C4-2B (cell line): ENCODE results near the gene ADSS2.

ENCODE experiments used
- H3K27ac ChIP-seq: fragments of 450-650 bp; 2 replicates; pipeline ENCODE4 v1.5.1; 2017
- ZFX ChIP-seq: fragments of 450-650 bp; IDR thresholded peaks from 2 replicates; pipeline ENCODE4 v1.6.1; 2017
- TF ChIP-seq, protein P1 (sequence below): fragments of 450-650 bp; conservative IDR thresholded peaks from 2 replicates; pipeline ENCODE4 v1.5.1; 2017; ENCODE audit warnings: mild to moderate bottlenecking

The ADSS2 gene

DNA sequence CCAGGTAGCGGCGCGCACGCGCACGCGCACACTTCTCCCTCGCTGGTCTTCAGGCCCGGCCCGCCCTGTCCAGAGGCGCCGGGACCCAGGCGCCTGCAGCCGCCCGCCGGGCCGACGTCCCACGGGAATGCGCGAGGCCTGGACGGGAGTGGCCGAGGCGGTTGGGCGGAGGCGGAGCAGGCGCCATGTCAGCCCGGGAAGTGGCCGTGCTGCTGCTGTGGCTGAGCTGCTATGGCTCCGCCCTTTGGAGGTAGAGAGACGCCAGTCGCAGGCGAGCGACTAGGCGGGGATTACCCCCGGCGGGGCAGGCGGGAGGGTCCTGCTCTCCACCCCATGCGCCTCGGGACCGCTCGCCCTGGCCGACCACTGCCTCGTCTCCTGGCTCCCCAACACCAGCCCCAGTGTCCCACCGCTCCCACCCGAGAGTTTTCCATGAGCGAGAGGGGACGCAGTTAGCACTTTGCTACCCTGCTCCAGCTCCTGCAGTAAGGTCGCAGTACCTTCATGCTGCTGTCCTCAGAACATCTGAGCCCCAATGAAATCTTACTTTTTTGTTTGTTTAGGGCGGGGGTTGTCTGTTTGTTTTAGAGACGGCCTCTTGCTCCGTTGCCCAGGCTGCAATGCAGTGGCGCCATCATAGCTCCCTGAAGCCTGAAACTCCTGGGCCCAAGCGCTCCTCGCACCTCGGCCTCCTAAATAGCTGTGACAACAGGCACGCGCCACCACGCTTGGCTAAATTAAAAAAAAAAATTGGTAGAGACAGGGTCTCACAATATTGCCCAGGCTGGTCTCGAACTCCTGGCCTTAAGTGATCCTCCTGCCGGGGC is 9.7 kb upstream of the ADSS2 start, which contains the start of gene CATSPERE:
CATSPERE (plus strand) TSS at position 29 of the 827 bp plus-strand sequence; CDS start at position 186, 157 bp downstream.
- TF ChIP-seq, protein P1, sequence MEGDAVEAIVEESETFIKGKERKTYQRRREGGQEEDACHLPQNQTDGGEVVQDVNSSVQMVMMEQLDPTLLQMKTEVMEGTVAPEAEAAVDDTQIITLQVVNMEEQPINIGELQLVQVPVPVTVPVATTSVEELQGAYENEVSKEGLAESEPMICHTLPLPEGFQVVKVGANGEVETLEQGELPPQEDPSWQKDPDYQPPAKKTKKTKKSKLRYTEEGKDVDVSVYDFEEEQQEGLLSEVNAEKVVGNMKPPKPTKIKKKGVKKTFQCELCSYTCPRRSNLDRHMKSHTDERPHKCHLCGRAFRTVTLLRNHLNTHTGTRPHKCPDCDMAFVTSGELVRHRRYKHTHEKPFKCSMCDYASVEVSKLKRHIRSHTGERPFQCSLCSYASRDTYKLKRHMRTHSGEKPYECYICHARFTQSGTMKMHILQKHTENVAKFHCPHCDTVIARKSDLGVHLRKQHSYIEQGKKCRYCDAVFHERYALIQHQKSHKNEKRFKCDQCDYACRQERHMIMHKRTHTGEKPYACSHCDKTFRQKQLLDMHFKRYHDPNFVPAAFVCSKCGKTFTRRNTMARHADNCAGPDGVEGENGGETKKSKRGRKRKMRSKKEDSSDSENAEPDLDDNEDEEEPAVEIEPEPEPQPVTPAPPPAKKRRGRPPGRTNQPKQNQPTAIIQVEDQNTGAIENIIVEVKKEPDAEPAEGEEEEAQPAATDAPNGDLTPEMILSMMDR: no peak
- TF ChIP-seq ZFX: no peak
- no peak within 1 kb of the TSS for H3K27ac ChIP-seq

DNA sequence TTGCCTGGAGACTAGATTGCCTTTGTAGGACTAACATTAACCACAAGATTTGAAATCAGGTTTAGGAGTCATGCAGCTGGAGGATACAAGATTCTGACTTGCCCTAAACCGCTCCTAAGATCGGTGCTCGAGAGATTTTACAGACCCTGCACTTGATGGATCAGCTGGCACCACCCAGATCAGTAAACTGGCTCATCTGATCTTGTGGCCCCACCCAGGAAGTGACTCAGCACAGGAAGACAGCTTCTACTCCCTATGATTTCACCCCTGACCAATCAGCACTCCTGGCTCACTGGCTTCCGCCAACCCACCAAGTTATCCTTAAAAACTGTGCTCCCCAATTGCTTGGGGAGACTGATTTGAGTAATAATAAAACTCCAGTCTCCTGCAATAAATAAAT is 8.5 kb upstream of the ADSS2 start:
- no peak for TF ChIP-seq ZFX
- TF ChIP-seq, protein P1: no peak
- no peak overlapping the region for H3K27ac ChIP-seq

DNA sequence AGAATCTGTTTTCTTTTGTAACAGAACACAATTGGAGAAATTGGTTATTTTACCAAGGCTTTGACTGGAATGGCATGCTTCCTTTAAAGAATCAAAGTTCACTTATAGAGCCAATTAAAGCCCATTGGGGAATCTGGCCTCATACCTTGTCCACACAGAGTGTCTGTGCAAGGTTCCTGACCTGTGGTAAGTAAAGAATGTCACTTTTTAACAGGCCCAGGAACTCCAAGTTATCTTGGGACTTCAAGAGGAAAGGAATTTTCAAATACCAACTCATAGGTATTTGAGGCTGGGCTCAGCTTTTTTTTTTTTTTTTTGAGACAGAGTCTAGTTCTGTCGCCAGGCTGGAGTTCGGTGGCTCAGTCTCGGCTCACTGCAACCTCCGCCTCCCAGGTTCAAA is 7.1 kb upstream of the ADSS2 start:
- TF ChIP-seq, protein P1: no peak
- no peak for TF ChIP-seq ZFX
- H3K27ac ChIP-seq: no peak overlapping the region

DNA sequence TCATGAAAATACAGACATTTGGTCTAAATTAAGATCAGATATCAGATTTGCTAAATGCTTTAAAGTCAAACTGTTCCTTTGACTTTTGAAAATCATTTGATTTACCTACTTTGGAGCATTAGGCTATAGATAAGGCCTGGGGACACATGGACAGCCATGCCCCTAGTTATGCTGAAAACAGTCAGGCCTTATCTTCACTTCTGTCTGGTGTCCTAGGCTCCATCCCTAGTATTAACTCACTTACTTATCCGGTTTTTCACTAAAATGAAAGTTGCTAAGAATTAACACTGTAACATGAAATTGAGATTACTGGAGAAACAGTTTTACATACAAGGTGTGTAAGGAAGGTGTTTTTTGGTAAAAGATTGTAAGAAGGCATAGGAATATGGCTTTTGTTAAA is 4.9 kb upstream of the ADSS2 start:
- no peak for TF ChIP-seq ZFX
- TF ChIP-seq, protein P1: no peak

DNA sequence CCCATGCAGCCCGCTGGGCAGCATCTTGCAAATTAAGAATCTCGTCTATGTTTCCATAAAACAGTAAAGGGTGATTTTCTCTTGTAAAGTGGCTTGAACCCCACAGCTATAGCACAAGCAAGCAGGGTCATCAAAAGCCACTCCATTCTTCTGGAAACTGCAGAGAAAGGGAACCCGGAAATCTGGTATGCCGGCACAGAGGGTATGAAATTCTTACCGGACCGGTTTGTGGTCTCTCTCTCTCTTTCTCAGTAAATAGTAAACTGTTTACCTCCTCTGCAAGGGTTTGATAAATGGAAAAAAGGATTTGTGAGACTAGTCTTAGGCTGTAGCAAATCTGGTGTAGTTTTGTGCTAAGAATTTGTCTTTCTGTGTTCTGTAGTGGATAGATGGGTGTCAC is 2.7 kb upstream of the ADSS2 start:
- no peak for TF ChIP-seq ZFX
- TF ChIP-seq, protein P1: no peak
- peak overlapping the region; percentile 54 for H3K27ac ChIP-seq

More for the DNA sequence above, 4.9 kb upstream of the ADSS2 start:
- no peak overlapping the region for H3K27ac ChIP-seq

DNA sequence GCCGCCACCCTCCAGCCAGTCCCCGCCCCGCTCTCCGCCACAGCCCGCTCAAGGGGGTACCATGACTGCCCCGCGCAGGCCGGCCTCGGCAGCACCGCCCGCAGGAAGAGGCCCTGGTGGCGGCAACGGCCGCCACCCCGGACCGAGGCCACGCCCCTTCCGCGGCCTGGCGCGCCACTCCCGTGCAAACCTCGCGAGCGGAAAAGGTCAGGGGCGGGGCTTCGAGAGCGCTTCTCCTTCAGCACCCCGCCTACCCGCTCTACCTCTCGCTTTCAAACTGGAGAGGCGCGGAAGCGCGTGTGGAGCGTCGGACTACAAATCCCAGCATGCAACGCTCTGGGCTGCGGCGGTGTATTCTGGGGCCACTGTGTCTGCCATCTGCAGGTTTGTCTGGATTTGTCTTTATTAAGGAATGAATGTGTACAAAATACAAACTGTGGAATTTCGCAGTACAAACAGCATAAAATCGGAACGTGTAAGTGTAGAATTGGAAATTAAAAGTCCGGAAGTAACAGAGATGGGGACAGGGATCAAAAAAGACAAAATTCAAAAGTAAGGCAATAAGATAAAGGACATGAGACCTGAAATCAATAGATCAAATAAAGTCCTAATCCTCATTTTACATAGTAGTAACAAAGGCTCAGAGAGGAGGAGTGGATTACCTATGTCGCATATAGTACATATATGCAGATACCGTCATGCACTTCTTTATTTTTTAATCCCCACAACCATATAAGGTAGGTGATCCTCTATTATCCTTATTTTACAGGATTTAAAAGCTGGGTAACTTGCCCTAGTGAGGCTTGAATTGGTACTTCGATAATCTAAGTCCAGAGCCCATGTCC is 464 bp upstream of the ADSS2 start:
- no peak for TF ChIP-seq ZFX
- TF ChIP-seq, protein P1: peak; percentile 85
- H3K27ac ChIP-seq: peak overlapping the region; percentile 97
